ENCODE results near the gene INHBE.

GRCh38 chr12:57430931-57431566 lies 24.1 kb upstream of the INHBE start, which contains the start of gene R3HDM2:
- TF ChIP-seq GTF2I (CRISPR knock-in tag; conservative IDR thresholded peaks at IDR 0.05), result no peak
- no peak for TF ChIP-seq CTCF (IDR thresholded peaks at IDR 0.05)
- no peak for TF ChIP-seq FOXJ3 (CRISPR knock-in tag; IDR thresholded peaks at IDR 0.05; ENCODE audit: borderline replicate concordance)
- TF ChIP-seq STAT6 (CRISPR knock-in tag; conservative IDR thresholded peaks at IDR 0.05; ENCODE audit: low read depth), result no peak
- no peak for TF ChIP-seq PREB (CRISPR knock-in tag; IDR thresholded peaks at IDR 0.05; ENCODE audit: borderline replicate concordance)
- TF ChIP-seq CREM (CRISPR knock-in tag; IDR thresholded peaks at IDR 0.05), result peak; percentile 85; the same call in 1 of the 2 replicates
- 0 out of 2 replicates have a peak, but pooled peaks have one; percentile 42 for TF ChIP-seq ZBTB43 (CRISPR knock-in tag; IDR thresholded peaks at IDR 0.05)
- peak; percentile 76 for TF ChIP-seq SP1 (CRISPR knock-in tag; conservative IDR thresholded peaks at IDR 0.05)
- peak; percentile 83 for TF ChIP-seq FOXP4 (CRISPR knock-in tag; IDR thresholded peaks at IDR 0.05)
- TF ChIP-seq IRF1 (CRISPR knock-in tag; IDR thresholded peaks at IDR 0.05), result no peak
- no peak for TF ChIP-seq ATF2 (CRISPR knock-in tag; IDR thresholded peaks at IDR 0.05; ENCODE audit: borderline replicate concordance, low read depth)
- TF ChIP-seq CREB1 (CRISPR knock-in tag; IDR thresholded peaks at IDR 0.05), result no peak
